ENCODE data around the gene TRPM3.

The TRPM3 gene

DNA sequence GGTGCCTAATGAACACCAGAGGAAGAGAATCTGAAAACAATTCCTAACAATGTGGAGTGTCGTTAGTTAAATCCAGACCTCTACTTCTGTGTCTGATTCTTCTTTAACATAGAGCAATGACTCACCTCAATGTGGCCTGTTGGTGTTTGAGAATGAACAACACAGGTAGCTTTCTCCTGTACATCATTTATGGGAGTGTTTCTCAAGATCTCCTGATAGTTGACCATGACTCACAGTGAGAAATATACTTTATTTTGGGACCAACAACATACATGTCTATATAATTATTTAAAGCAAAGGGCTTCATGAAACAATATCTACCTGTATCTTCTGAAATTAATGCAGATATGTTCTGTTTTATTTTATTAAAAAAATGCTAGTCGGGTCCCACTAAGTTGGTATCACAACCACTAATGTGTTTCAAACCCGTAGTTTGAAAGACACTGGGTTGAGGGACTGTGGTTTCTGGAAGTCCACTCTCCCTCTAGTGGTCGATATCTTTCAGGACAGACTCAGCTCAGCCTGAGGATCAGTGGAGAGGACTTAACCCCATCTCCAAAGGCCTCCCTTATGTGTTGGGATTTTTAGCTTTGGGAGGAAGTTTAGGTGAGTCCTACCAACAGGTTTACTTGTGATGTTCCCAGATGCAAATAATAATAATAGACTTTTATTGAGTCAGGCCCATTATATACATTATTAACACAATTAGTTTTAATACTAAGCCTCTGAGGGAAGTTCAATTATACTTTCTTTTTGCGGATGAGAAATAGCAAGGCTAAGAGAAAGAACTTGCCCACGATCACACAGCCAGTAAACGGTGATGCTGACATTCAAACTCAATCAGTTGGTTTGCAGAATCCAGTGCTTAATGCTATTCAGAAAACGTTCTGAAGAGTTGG lies 636.9 kb downstream of the TRPM3 start:
- DNase-seq (ENCODE audit: low spot score) (no peak), ATAC-seq (ENCODE audit: low read depth) (peak; percentile 71)
- H3K27me3 ChIP-seq (ENCODE audit: insufficient read depth, poor library complexity, severe bottlenecking), result no peaks in the 10 kb centered on the region
- no peaks in the 10 kb centered on the region for H3K36me3 ChIP-seq (ENCODE audit: low read depth)
- no peak overlapping the region for H3K4me3 ChIP-seq (ENCODE audit: severe bottlenecking)
- peak overlapping the region; percentile 60 for H3K27ac ChIP-seq (ENCODE audit: poor library complexity, severe bottlenecking)
- H3K9me3 ChIP-seq (ENCODE audit: severe bottlenecking), result no peaks in the 10 kb centered on the region
- TF ChIP-seq, protein P1, sequence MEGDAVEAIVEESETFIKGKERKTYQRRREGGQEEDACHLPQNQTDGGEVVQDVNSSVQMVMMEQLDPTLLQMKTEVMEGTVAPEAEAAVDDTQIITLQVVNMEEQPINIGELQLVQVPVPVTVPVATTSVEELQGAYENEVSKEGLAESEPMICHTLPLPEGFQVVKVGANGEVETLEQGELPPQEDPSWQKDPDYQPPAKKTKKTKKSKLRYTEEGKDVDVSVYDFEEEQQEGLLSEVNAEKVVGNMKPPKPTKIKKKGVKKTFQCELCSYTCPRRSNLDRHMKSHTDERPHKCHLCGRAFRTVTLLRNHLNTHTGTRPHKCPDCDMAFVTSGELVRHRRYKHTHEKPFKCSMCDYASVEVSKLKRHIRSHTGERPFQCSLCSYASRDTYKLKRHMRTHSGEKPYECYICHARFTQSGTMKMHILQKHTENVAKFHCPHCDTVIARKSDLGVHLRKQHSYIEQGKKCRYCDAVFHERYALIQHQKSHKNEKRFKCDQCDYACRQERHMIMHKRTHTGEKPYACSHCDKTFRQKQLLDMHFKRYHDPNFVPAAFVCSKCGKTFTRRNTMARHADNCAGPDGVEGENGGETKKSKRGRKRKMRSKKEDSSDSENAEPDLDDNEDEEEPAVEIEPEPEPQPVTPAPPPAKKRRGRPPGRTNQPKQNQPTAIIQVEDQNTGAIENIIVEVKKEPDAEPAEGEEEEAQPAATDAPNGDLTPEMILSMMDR (IDR thresholded peaks at IDR 0.05; ENCODE audit: poor library complexity, severe bottlenecking), result peak; percentile 65
- H3K4me1 ChIP-seq (ENCODE audit: insufficient read depth, poor library complexity, severe bottlenecking), result peaks cover 40% of the 10 kb centered on the region

DNA sequence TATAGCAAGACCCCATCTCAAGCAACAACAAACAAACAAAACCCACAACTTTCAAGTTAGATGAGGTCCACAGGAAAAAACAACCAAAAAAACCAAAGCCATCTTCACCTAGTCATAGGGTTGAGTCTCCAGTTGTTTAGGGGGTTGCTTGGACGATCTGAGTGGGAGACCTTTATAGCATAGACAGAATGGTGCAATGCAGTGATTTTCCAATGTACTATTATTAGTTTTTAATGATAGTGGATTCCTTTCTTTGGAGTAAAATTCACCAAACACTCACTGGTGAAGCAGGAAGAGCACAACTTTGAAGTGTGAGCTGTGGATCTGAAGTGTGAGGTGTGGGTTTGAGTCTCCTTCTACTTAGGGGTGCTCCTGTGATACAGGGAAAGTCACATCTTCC lies 640.0 kb downstream of the TRPM3 start:
- H3K27me3 ChIP-seq (ENCODE audit: insufficient read depth, poor library complexity, severe bottlenecking), result no peaks in the 10 kb centered on the region
- ATAC-seq (ENCODE audit: low read depth) (no peak), DNase-seq (ENCODE audit: low spot score) (no peak)
- H3K36me3 ChIP-seq (ENCODE audit: low read depth), result no peaks in the 10 kb centered on the region
- peaks cover 44% of the 10 kb centered on the region for H3K4me1 ChIP-seq (ENCODE audit: insufficient read depth, poor library complexity, severe bottlenecking)
- H3K4me3 ChIP-seq (ENCODE audit: severe bottlenecking), result no peak overlapping the region
- TF ChIP-seq, protein P1 (IDR thresholded peaks at IDR 0.05; ENCODE audit: poor library complexity, severe bottlenecking), result no peak
- H3K9me3 ChIP-seq (ENCODE audit: severe bottlenecking), result no peaks in the 10 kb centered on the region
- H3K27ac ChIP-seq (ENCODE audit: poor library complexity, severe bottlenecking), result peak overlapping the region; percentile 62

DNA sequence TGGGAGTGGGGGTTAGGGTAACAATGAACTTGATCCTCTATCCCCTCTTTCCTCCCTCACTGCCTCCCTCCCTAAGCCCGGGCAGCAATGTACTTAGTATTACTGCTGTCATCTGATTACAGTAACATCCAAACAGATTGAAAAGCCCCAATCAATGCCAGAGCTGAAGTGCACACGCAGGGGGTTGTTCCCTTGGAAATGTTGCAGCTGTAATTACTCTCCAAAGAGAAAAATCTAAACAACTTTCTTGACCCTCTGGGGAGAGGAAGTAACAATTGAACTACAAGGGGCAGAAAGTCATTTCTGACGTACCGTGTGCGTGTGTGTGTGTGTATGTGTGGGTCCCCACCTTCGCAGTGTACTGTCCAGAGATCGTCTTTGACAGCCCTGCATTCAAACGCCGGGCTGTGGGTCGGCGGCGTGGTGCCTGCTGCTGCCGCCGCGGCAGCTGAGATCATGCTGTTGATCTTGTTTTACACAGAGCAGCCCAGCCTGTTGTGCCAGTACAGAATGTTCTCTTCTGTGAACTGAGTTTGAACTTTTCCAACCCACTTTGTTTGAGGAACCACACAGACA lies 640.9 kb downstream of the TRPM3 start:
- Histone ChIP-seq H3K36me3 (ENCODE audit: low read depth) (no peaks in the 10 kb centered on the region), H3K27ac (ENCODE audit: poor library complexity, severe bottlenecking) (peak overlapping the region; percentile 62), H3K27me3 (ENCODE audit: insufficient read depth, poor library complexity, severe bottlenecking) (no peaks in the 10 kb centered on the region), H3K9me3 (ENCODE audit: severe bottlenecking) (no peaks in the 10 kb centered on the region), H3K4me3 (ENCODE audit: severe bottlenecking) (no peak overlapping the region), H3K4me1 (ENCODE audit: insufficient read depth, poor library complexity, severe bottlenecking) (peaks cover 44% of the 10 kb centered on the region)
- TF ChIP-seq, protein P1 (IDR thresholded peaks at IDR 0.05; ENCODE audit: poor library complexity, severe bottlenecking), result no peak
- DNase-seq (ENCODE audit: low spot score) (no peak), ATAC-seq (ENCODE audit: low read depth) (peak; percentile 58)

DNA sequence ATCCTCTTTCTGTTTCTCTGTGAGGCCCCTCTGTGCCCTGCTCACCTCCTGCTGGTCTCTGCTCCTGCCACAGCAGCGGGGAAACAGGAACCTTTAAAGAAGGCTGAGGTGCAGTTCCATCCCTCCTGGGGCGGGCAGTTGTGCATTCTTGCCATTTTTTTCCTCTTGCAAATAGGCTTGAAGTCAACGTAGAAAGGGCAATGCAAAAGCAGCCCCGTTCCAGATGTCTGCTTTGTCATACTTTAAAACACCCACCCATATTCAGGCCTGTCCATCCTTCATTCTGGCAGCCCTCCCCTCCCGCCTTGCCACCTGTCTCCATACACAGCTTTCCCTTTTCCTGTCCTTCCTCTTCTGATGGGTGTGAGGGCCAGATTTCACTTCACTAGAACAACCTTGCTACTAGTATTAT lies 641.5 kb downstream of the TRPM3 start:
- Histone ChIP-seq H3K27me3 (ENCODE audit: insufficient read depth, poor library complexity, severe bottlenecking) (no peaks in the 10 kb centered on the region), H3K9me3 (ENCODE audit: severe bottlenecking) (no peaks in the 10 kb centered on the region), H3K27ac (ENCODE audit: poor library complexity, severe bottlenecking) (peak overlapping the region; percentile 62), H3K36me3 (ENCODE audit: low read depth) (no peaks in the 10 kb centered on the region), H3K4me3 (ENCODE audit: severe bottlenecking) (no peak overlapping the region), H3K4me1 (ENCODE audit: insufficient read depth, poor library complexity, severe bottlenecking) (peaks cover 44% of the 10 kb centered on the region)
- TF ChIP-seq, protein P1 (IDR thresholded peaks at IDR 0.05; ENCODE audit: poor library complexity, severe bottlenecking), result no peak
- ATAC-seq (ENCODE audit: low read depth), result peak; percentile 50
- no peak for DNase-seq (ENCODE audit: low spot score)

Measured in RWPE2 (cell line).